Measurements from ENCODE around the gene GORASP1. TPM values are rescaled to one million over a fixed set of nuclear protein-coding genes. Genes with fewer than 3 reads are reported as not detected.

The GORASP1 gene
- total RNA-seq, 1 experiment from 2014 or later: 39.7 TPM

DNA sequence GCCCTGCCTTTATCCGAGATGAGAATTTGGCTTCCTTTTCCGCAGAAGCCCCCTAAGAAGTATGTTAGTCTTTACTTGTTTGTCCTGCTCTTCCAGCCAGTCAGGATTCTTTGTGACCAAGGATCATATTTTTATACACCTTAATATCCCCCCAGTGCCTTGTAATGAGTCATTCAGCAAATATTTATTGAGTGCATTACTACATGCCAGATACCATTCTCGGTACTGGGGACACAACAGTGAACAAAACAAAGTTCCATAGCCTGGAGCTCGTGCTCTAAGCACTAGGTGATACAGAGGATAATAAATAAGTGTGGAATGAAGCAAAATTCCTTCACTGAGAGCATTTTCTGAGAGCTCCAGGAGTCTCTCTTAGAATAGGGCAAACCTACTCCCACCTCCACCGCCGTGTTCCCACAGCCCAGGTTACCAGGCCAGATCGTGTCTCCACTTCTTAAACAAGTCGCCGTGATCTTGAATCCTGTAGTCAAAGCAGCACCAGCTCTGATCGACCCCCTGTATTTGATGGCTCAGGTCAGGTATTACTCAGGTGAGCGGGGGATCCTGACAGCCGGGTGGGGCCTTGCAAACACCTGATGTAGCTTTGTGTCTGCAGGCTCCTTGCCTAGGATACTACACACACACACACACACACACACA lies 18.5 kb upstream of the GORASP1 start:
- Histone ChIP-seq H3K27me3 (replicated peaks) (no peaks in the 10 kb centered on the region), H3K27ac (peak overlapping the region; percentile 43), H3K9me3 (replicated peaks) (no peaks in the 10 kb centered on the region), H3K36me3 (no peaks in the 10 kb centered on the region), H3K4me3 (no peak overlapping the region), H3K4me1 (replicated peaks) (peaks cover 17% of the 10 kb centered on the region)
- DNase-seq (ENCODE audit: low read depth in 1 of 2, low spot score in 2 of 2): peak in 1 of 2 experiments; percentile 54

DNA sequence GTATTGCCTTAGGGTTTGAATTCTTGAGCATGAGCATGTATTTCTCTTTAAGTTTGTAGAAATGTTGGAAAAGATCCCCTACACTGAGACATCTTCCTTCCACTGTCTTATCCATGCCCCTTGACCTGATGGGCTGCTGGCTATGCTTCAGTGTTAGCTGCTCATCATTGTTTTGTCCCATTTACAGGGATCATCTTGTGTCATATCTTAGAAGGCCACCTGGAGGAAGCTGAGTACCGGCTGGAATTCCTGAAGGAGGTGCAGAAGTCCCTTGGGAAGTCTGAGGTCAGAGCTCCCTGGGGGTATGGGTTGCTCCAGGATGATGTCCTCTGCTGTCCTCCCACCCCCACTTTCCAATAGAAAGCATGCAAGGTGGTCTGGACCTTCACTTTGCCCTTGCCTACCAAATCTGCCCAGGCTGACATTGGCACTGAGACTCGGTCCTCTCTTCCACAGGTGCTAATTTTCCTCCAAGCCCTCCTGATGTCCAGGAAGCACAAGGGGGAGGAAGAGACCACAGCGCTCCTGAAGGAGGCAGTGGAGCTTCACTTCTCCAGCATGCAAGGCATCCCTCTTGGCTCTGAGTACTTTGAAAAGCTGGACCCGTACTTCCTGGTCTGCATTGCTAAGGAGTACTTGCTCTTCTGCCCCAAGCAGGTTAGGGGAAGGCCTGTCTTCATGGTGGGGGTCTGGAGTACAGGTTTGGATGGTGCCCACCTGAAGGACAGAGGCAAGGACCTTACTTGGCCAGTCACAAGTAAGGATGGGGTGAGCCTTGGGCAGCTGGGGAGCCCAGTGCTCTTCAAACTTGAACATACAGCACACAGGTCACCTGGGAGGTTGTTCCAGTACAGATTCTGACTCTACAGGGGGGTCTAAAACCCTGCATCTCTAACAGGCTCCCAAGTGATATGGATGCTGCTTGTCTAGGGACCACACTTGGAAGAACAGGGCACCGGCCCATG lies 17.7 kb upstream of the GORASP1 start:
- no peak overlapping the region; the same call in 1 of the 2 replicates for H3K27ac ChIP-seq
- DNase-seq (ENCODE audit: low read depth in 1 of 2, low spot score in 2 of 2): no peak

DNA sequence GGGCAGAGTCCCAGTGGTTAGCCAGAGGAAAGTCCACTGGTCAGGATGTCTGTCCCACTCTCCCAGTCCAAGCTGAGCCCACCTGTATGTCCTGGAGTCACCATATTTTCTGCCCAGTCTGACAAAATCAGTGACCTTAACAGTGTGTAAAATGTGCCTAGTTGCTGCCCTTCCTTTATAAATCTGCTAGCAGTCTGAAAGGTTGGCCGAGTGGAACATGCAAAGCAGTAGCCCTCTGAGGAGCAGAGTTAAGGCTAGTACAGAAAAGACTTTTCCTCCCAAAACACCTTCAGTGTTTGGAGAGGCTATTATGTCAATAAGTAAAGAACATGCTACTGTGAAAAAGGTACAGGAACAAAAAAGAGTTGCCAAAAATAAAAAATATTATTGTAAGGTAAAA lies 15.4 kb upstream of the GORASP1 start:
- H3K9me3 ChIP-seq (replicated peaks): no peaks in the 10 kb centered on the region
- peaks cover 17% of the 10 kb centered on the region for H3K4me1 ChIP-seq (replicated peaks)
- H3K36me3 ChIP-seq: no peaks in the 10 kb centered on the region
- H3K4me3 ChIP-seq: no peak overlapping the region
- H3K27ac ChIP-seq: no peak overlapping the region
- H3K27me3 ChIP-seq (replicated peaks): no peaks in the 10 kb centered on the region
- DNase-seq (ENCODE audit: low read depth in 1 of 2, low spot score in 2 of 2): no peak

More for the DNA sequence above, 17.7 kb upstream of the GORASP1 start:
- Histone ChIP-seq H3K36me3 (no peaks in the 10 kb centered on the region), H3K9me3 (replicated peaks) (no peaks in the 10 kb centered on the region), H3K4me1 (replicated peaks) (peaks cover 17% of the 10 kb centered on the region), H3K4me3 (no peak overlapping the region), H3K27me3 (replicated peaks) (no peaks in the 10 kb centered on the region)

DNA sequence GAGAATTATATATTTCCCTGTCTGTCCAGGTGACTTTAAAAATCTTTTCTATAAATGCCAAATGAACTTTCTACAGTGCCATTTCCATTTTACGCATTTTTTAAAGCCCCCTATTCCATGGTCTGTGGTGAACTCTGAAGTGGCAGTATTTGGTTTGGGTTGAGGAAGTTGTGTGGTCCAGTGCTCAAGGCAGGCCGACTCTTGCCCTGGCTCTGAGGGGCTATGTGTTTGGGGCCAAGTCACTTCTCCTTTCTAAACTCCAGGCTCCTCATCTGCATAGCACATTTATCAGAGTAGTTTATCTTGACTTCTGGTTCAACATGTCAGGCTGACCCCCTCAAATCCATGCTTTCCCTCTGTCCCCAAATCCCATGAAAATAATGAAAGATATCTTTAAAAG lies 14.2 kb upstream of the GORASP1 start:
- peaks cover 15% of the 10 kb centered on the region for H3K4me1 ChIP-seq (replicated peaks)
- H3K27me3 ChIP-seq (replicated peaks): no peaks in the 10 kb centered on the region
- H3K4me3 ChIP-seq: no peak overlapping the region
- H3K36me3 ChIP-seq: no peaks in the 10 kb centered on the region
- no peaks in the 10 kb centered on the region for H3K9me3 ChIP-seq (replicated peaks)
- DNase-seq (ENCODE audit: low read depth in 1 of 2, low spot score in 2 of 2): no peak
- no peak overlapping the region for H3K27ac ChIP-seq

DNA sequence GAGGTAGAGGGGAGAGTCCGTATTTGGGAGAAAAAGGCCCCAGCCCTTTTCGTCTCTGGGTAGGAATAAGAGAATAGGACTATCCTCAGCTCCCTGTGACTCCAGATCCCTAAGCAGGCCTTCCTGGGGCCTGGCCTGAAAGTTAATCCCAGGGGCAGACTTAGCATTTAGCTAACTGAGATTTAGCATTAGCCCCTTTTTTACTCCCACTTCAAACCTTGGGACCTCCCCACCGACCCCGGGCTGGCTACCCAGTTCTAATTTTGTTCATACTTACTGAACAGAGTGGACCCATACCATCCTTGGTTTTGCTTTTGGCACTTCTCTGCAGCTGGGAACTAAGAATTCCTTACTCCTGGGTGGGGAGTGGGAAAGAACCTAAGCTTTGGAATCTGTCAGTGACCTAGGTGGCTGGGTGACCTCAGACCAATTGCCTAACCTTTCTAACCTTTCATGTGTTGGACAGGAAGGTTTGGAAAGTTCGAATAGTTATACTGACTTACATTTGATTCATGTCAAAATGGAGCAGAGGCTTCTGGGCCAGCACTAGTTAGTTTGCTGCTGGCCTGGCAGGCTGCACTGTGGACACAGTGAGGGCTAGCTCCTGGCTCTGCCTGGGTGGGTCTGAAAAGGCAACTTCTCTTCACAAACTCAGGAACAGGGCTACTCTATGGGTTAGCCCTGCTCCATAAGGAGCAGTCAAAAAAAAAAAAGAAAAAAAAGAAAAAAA lies 11.7 kb upstream of the GORASP1 start:
- DNase-seq (ENCODE audit: low read depth in 1 of 2, low spot score in 2 of 2): no peak
- no peaks in the 10 kb centered on the region for H3K27me3 ChIP-seq (replicated peaks)
- H3K36me3 ChIP-seq: no peaks in the 10 kb centered on the region
- H3K4me1 ChIP-seq (replicated peaks): no peaks in the 10 kb centered on the region
- no peak overlapping the region for H3K4me3 ChIP-seq
- no peaks in the 10 kb centered on the region for H3K9me3 ChIP-seq (replicated peaks)
- H3K27ac ChIP-seq: no peak overlapping the region

DNA sequence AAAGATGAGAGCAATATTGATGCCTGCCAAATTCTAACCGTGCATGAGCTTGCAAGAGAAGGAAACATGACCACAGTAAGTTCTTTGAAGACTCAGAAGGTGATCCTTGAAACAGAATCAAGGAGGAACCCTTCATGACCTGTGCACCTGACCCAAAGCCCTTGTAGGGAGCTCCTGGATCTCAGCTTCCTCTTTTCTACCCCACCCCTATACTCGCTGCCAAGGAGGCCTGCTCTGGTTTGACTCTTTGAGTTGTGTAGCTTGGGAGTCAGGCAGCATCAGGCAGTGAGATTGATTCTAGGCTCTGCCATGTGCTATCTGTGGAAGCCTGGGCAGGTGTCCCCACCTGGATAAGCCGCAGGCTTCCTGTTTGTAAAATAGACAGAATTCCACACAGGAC lies 10.7 kb upstream of the GORASP1 start:
- Histone ChIP-seq H3K4me1 (replicated peaks) (no peaks in the 10 kb centered on the region), H3K9me3 (replicated peaks) (no peaks in the 10 kb centered on the region), H3K27ac (no peak overlapping the region), H3K36me3 (no peaks in the 10 kb centered on the region), H3K27me3 (replicated peaks) (no peaks in the 10 kb centered on the region), H3K4me3 (no peak overlapping the region)
- no peak for DNase-seq (ENCODE audit: low read depth in 1 of 2, low spot score in 2 of 2)

DNA sequence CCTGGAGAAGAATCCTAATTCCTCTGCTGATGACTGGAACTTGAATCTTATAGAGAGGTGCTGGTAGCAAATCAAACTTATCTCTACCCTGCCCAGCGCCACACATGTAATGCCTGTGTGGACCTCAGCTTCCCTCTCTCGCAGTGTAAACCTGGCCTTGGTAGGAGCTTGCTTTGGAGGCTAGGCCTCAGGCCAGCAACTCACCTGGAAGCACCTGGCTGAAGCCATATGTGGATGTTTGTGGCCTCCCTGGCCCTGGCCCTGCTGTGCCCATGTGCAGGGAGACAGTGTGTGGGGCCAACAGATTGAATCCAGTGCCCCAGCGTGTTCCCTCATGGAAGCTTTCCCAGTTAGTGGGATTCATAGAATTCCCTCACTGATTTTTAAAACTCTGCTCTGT lies 8.4 kb upstream of the GORASP1 start:
- no peak overlapping the region for H3K27ac ChIP-seq
- no peaks in the 10 kb centered on the region for H3K4me1 ChIP-seq (replicated peaks)
- no peaks in the 10 kb centered on the region for H3K9me3 ChIP-seq (replicated peaks)
- H3K27me3 ChIP-seq (replicated peaks): no peaks in the 10 kb centered on the region
- no peak for DNase-seq (ENCODE audit: low read depth in 1 of 2, low spot score in 2 of 2)
- no peaks in the 10 kb centered on the region for H3K36me3 ChIP-seq
- H3K4me3 ChIP-seq: no peak overlapping the region

DNA sequence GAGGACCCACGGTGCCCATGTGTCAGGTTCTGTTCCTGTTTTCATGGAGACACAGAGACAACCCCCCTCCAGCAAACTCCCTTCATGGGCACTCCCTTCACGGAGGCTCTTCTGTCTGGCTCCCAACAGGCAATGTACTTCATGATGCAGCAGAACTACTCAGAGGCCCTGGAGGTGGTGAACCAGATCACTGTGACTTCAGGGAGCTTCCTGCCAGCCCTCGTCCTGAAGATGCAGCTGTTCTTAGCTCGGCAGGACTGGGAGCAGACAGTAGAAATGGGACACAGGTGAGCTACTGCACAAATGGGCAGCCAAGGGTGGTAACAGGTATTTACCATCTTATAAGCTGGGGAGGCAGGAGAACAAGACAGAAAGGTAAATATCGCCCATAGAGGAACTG lies 7.0 kb upstream of the GORASP1 start:
- H3K4me1 ChIP-seq (replicated peaks): no peaks in the 10 kb centered on the region

DNA sequence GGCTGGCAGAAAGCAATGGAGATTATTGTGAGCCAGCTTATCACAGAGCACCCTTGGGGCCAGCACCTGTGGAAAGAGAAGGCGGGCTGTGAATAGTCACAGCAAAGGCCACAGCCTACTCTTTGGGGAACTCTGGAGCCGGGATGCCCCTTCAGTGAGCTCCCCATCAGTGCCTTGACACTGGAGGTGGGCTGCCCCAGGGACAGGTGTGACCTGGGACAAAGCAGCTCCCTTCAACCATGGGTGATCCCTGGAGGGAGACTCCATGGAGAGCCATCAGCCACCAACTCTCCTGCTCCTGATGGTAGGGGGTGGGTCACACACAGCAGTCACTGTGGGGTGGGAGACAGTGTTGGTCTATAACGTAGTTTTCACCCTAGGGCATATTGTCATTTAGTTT lies 5.9 kb upstream of the GORASP1 start:
- Histone ChIP-seq H3K9me3 (replicated peaks) (no peaks in the 10 kb centered on the region), H3K27ac (no peak overlapping the region), H3K4me1 (replicated peaks) (0 out of 2 replicates have a peak, but pooled peaks cover 2% of the 10 kb centered on the region), H3K36me3 (no peaks in the 10 kb centered on the region), H3K4me3 (no peak overlapping the region), H3K27me3 (replicated peaks) (no peaks in the 10 kb centered on the region)
- no peak for DNase-seq (ENCODE audit: low read depth in 1 of 2, low spot score in 2 of 2)

More for the DNA sequence above, 7.0 kb upstream of the GORASP1 start:
- no peaks in the 10 kb centered on the region for H3K36me3 ChIP-seq
- no peak for DNase-seq (ENCODE audit: low read depth in 1 of 2, low spot score in 2 of 2)
- H3K27me3 ChIP-seq (replicated peaks): no peaks in the 10 kb centered on the region
- no peaks in the 10 kb centered on the region for H3K9me3 ChIP-seq (replicated peaks)
- no peak overlapping the region for H3K4me3 ChIP-seq
- H3K27ac ChIP-seq: no peak overlapping the region

DNA sequence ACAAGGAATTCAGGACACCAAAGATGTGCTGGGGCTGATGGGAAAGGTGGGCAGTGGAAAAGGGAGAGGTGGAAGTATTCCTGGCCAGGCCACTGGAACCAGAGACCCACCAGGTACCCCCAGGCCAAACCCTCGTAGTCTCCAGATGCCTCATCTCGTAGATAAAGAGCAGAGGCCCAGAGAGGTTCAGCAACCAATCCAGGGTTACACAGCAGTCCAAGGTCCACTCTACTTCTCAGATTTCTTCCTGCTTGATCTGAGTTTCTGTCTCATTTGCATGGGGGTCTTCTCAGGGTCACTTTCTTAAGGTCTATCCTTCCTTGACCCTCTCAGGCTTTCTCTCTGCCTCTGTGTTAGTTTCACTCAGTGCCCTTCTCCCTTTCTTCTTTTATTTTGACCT lies 5.1 kb upstream of the GORASP1 start:
- Histone ChIP-seq H3K27me3 (replicated peaks) (no peaks in the 10 kb centered on the region), H3K4me3 (no peak overlapping the region), H3K36me3 (no peaks in the 10 kb centered on the region), H3K4me1 (replicated peaks) (peaks cover 8% of the 10 kb centered on the region; the same call in 1 of the 2 replicates), H3K27ac (no peak overlapping the region), H3K9me3 (replicated peaks) (no peaks in the 10 kb centered on the region)
- no peak for DNase-seq (ENCODE audit: low read depth in 1 of 2, low spot score in 2 of 2)

DNA sequence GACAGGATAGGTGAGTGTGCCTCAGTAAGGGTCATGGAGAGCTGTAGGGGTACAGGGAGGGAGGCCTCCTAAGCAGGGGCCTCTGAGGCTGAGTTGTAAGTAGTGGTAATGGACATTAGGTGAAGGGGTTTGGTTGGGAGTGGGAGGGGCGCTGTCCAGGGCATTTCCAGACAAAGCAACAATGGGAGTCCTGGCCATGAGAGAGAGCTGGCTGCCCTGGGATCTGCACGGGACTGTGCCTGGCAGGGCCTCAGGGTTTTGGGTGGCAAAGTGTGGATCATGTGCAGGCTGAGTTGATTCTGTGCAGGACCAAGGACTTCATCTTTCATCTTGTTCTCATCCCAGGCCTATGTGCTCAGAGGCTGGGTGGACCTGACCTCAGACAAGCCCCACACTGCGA lies 4.7 kb upstream of the GORASP1 start:
- peaks cover 3% of the 10 kb centered on the region for H3K36me3 ChIP-seq
- H3K4me1 ChIP-seq (replicated peaks): peaks cover 8% of the 10 kb centered on the region; the same call in 1 of the 2 replicates
- H3K4me3 ChIP-seq: no peak overlapping the region
- DNase-seq (ENCODE audit: low read depth in 1 of 2, low spot score in 2 of 2): no peak
- no peaks in the 10 kb centered on the region for H3K27me3 ChIP-seq (replicated peaks)
- no peaks in the 10 kb centered on the region for H3K9me3 ChIP-seq (replicated peaks)
- no peak overlapping the region for H3K27ac ChIP-seq

DNA sequence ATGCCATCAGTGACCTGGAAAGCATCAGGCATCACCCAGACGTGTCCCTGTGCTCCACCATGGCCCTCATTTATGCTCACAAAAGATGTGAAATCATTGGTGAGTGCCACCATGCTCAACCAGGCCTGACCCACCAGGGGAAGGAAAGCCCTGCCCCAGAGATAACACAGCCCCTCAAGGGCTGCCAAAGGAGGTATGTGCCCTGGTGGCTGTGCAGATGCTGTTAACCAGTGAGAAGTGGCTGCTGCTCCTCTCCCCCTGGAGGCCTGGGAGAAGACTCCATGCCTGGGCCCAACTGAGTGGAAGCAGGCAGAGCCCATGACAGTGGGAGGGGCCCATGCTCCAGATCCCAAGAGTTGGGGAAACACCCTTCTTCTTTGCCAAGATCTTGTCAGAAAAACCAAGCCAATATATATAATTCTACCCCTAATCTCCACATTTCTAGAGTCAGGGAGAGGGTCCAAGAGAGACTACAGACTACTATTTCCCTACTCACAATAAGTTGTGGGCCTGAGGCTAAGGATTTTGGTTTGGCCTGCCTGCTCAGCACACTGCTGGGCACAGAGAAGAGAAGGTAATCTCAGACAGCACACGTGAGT lies 2.7 kb upstream of the GORASP1 start:
- H3K9me3 ChIP-seq (replicated peaks): no peaks in the 10 kb centered on the region
- no peak overlapping the region for H3K27ac ChIP-seq
- no peaks in the 10 kb centered on the region for H3K27me3 ChIP-seq (replicated peaks)
- H3K4me1 ChIP-seq (replicated peaks): peaks cover 13% of the 10 kb centered on the region
- peak in 1 of 2 experiments; percentile 32 for DNase-seq (ENCODE audit: low read depth in 1 of 2, low spot score in 2 of 2)
- H3K36me3 ChIP-seq: peaks cover 8% of the 10 kb centered on the region
- no peak overlapping the region for H3K4me3 ChIP-seq

DNA sequence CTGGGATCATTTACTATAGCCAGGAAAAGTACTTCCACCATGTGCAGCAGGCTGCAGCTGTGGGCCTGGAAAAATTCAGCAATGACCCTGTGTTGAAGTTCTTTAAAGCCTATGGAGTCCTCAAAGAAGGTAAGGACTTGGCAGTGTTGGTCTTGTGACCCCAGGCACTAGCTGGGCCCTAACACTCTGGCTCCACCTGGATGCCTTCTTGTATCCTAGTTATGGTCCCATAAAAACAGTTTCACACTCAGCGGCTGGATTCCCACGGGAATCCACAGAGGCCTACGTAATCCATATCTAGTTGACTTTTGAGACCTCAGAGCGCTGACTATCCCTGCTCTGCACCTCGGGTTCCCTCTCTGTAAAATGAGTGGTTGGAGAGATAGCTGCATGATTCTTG lies 1.7 kb upstream of the GORASP1 start:
- Histone ChIP-seq H3K4me1 (replicated peaks) (peaks cover 13% of the 10 kb centered on the region), H3K9me3 (replicated peaks) (no peaks in the 10 kb centered on the region), H3K27ac (no peak overlapping the region), H3K36me3 (peaks cover 8% of the 10 kb centered on the region), H3K27me3 (replicated peaks) (no peaks in the 10 kb centered on the region), H3K4me3 (no peak overlapping the region)
- DNase-seq (ENCODE audit: low read depth in 1 of 2, low spot score in 2 of 2): no peak

Data from SJSA1 (cell line).